ENCODE results near the gene MTX2. TPM values are rescaled to one million over a fixed set of nuclear protein-coding genes. Genes with fewer than 3 reads are reported as not detected.

MTX2 gene
- total and polyA plus RNA-seq, 10 of the 15 experiments (the other 5 are each of a cell fraction or from before 2014, with no cell fraction given) = 15.7 to 78.1 (median 55.0) TPM

DNA sequence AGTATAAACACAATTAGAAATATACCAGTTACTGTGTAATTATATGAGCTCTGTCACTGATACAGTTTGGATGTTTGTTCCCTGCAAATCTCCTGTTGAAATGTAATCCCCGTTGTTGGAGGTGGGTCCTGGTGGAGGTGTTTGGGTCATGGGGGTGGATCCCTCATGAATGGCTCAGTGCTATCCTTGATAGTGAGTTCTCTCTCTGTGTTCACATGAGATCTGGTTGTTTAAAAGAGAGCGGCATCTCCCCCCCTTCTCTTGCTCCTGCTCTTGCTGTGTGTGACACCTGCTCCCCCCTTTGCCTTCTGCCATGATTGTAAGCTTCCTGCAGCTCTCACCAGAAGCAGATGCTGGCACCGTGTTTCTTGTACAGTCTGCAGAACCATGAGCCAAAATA lies 24.1 kb downstream of the MTX2 start:
- Histone ChIP-seq H3K27me3 (replicated peaks in 1 of 2; ENCODE audit: control insufficient read depth in 2 of 2, insufficient read depth in 2 of 2, low read length in 1 of 2) (no peaks in the 10 kb centered on the region), H3K4me2 (ENCODE audit: control insufficient read depth, insufficient read depth) (no peak overlapping the region), H3K36me3 (ENCODE audit: control insufficient read depth in 2 of 2, insufficient read depth in 2 of 2, low read length in 1 of 2) (no peaks in the 10 kb centered on the region), H3K79me2 (ENCODE audit: control insufficient read depth, insufficient read depth, low read length) (peaks cover 13% of the 10 kb centered on the region), H3K9me3 (replicated peaks; ENCODE audit: control insufficient read depth, insufficient read depth, low read length) (no peaks in the 10 kb centered on the region), H3K4me1 (ENCODE audit: control insufficient read depth, insufficient read depth, low read length) (peaks cover 15% of the 10 kb centered on the region; the same call in 1 of the 2 replicates), H4K20me1 (ENCODE audit: control insufficient read depth, insufficient read depth) (no peaks in the 10 kb centered on the region), H3K4me3 (no peak overlapping the region), H3K27ac (ENCODE audit: control insufficient read depth, insufficient read depth) (no peak overlapping the region), H2AFZ (ENCODE audit: control insufficient read depth, low read depth, low read length) (no peak overlapping the region), H3K9ac (ENCODE audit: control insufficient read depth, insufficient read depth, low read length) (no peak overlapping the region)
- TF ChIP-seq, protein P1, sequence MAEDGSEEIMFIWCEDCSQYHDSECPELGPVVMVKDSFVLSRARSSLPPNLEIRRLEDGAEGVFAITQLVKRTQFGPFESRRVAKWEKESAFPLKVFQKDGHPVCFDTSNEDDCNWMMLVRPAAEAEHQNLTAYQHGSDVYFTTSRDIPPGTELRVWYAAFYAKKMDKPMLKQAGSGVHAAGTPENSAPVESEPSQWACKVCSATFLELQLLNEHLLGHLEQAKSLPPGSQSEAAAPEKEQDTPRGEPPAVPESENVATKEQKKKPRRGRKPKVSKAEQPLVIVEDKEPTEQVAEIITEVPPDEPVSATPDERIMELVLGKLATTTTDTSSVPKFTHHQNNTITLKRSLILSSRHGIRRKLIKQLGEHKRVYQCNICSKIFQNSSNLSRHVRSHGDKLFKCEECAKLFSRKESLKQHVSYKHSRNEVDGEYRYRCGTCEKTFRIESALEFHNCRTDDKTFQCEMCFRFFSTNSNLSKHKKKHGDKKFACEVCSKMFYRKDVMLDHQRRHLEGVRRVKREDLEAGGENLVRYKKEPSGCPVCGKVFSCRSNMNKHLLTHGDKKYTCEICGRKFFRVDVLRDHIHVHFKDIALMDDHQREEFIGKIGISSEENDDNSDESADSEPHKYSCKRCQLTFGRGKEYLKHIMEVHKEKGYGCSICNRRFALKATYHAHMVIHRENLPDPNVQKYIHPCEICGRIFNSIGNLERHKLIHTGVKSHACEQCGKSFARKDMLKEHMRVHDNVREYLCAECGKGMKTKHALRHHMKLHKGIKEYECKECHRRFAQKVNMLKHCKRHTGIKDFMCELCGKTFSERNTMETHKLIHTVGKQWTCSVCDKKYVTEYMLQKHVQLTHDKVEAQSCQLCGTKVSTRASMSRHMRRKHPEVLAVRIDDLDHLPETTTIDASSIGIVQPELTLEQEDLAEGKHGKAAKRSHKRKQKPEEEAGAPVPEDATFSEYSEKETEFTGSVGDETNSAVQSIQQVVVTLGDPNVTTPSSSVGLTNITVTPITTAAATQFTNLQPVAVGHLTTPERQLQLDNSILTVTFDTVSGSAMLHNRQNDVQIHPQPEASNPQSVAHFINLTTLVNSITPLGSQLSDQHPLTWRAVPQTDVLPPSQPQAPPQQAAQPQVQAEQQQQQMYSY (CRISPR knock-in tag; IDR thresholded peaks at IDR 0.05) = no peak
- TF ChIP-seq BHLHE40 (IDR thresholded peaks at IDR 0.05; ENCODE audit: borderline replicate concordance in 1 of 2, low read depth in 2 of 2, low read length in 1 of 2) (no peak), POU2F2 (IDR thresholded peaks at IDR 0.05; ENCODE audit: borderline replicate concordance, low read depth, low read length) (no peak), MTA2 (IDR thresholded peaks at IDR 0.05; ENCODE audit: low read depth) (no peak), CHD1 (IDR thresholded peaks at IDR 0.05; ENCODE audit: low read depth, low read length) (no peak), SREBF2 (IDR thresholded peaks at IDR 0.05; ENCODE audit: low read length) (no peak), SIX5 (IDR thresholded peaks at IDR 0.05; ENCODE audit: low read depth, low read length, severe bottlenecking) (no peak), CREM (IDR thresholded peaks at IDR 0.05; ENCODE audit: low read depth) (no peak), JUNB (IDR thresholded peaks at IDR 0.05) (no peak)
- TF ChIP-seq, protein P2, sequence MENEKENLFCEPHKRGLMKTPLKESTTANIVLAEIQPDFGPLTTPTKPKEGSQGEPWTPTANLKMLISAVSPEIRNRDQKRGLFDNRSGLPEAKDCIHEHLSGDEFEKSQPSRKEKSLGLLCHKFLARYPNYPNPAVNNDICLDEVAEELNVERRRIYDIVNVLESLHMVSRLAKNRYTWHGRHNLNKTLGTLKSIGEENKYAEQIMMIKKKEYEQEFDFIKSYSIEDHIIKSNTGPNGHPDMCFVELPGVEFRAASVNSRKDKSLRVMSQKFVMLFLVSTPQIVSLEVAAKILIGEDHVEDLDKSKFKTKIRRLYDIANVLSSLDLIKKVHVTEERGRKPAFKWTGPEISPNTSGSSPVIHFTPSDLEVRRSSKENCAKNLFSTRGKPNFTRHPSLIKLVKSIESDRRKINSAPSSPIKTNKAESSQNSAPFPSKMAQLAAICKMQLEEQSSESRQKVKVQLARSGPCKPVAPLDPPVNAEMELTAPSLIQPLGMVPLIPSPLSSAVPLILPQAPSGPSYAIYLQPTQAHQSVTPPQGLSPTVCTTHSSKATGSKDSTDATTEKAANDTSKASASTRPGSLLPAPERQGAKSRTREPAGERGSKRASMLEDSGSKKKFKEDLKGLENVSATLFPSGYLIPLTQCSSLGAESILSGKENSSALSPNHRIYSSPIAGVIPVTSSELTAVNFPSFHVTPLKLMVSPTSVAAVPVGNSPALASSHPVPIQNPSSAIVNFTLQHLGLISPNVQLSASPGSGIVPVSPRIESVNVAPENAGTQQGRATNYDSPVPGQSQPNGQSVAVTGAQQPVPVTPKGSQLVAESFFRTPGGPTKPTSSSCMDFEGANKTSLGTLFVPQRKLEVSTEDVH (IDR thresholded peaks at IDR 0.05; ENCODE audit: low read depth, partially characterized antibody) = no peak
- intact Hi-C loops (cut with micrococcal nuclease; ENCODE audit: unreplicated experiment) = no loop called here
- ChIA-PET SMC1A (ENCODE audit: uncharacterized antibody, unreplicated experiment) (interaction anchor here (1.3 to 1.8 kb wide), 3 partner anchors 8 to 25 kb away, joined by 3 to 4 read pairs (median 4); partner anchors contain the start of gene MTX2), RAD21 (ENCODE audit: unreplicated experiment) (no interaction called here), POLR2A (interaction anchor here (0.7 to 1.1 kb wide), 3 partner anchors 8 to 24 kb away, joined by 5 to 8 read pairs (median 7); partner anchors contain the start of gene MTX2), CTCF (interaction anchor here (0.6 to 1.5 kb wide), 4 partner anchors 47 to 261 kb away, joined by 3 to 4 read pairs (median 4); no protein-coding TSS in a partner anchor)
- BruUV-seq (replicated peaks) = no TSS peak
- no peak for ATAC-seq
- WGBS (ENCODE audit: insufficient coverage, insufficient replicate concordance, low lambda C conversion rate, missing lambda C conversion rate) = 97% methylated on average over 3 of the region's 3 CpGs
- in situ Hi-C loops (cut with MboI) = no loop called here
- DNase-seq (ENCODE audit: low read depth, low spot score) = no peak
- FAIRE-seq = no peak
